IgD-negative memory B cell (primary cell): ENCODE results near the gene PRKACG. TPM values are rescaled to one million over a fixed set of nuclear protein-coding genes. Genes with fewer than 3 reads are reported as not detected.
"Not testable (repeated sequence)": the region's sequence is repeated elsewhere in the genome, so short reads cannot be mapped to it uniquely, and the experiment has no call there.

ENCODE experiments used
- H3K27ac Mint-ChIP-seq, 3 donors: one replicate each; pipeline ENCODE4 v1.8.0; 2020 to 2022; ENCODE audit warnings: mild to moderate bottlenecking in 3 of 3, mixed read lengths in 3 of 3, moderate library complexity in 1 of 3
- H3K27me3 Mint-ChIP-seq: one replicate; pipeline ENCODE4 v1.8.0; 2021; ENCODE audit warnings: mixed read lengths
- H3K36me3 Mint-ChIP-seq: one replicate; pipeline ENCODE4 v1.8.0; 2020; ENCODE audit warnings: mild to moderate bottlenecking, mixed read lengths
- H3K4me1 Mint-ChIP-seq, 3 donors: one replicate each; pipeline ENCODE4 v1.8.0; 2020 to 2022; ENCODE audit warnings: mixed read lengths in 3 of 3, mild to moderate bottlenecking in 1 of 3
- H3K4me3 Mint-ChIP-seq, 4 donors: one replicate each; pipeline ENCODE4 v1.8.0; 2020 to 2022; ENCODE audit warnings: mild to moderate bottlenecking in 4 of 4, mixed read lengths in 4 of 4, moderate library complexity in 3 of 4
- H3K9me3 Mint-ChIP-seq, 3 donors: one replicate each; pipeline ENCODE4 v1.8.0; 2020 to 2021; ENCODE audit warnings: mixed read lengths in 3 of 3, mild to moderate bottlenecking in 1 of 3
- polyA plus RNA-seq: library from polyadenylated mRNA; unstranded; fragments of 300-500 nt; fragmentation: Illumina TruSeq; gene quantifications from one replicate; pipeline ENCODE4 v1.2.3, GENCODE V29; 2021

PRKACG gene
- polyA plus RNA-seq, 1 donor from 2014 or later = not detected

DNA sequence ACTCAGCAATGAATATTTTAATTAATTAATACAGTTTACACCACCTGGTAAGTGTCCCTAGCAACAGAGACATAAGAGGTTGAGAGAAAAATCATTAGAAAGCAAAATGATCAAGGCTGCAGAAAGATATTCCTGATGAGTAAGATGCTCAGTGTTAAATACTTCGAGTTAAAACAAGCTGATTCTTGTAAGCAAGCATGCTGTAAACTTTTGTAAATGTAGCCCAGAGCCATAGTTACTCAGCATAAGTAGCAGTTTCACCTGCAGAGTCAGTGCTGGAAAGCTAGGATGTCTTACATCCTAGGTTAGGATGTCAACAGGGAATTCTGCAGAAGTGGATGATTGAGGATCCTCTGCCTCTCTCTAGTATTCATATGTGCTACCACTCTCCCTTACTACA, 4.2 kb downstream of the PRKACG start:
- Mint-ChIP-seq H3K4me1 (peaks cover 7 to 12% (median 7%) of the 10 kb centered on the region in 3 donors), H3K4me3 (no peak overlapping the region), H3K9me3 (no peaks in the 10 kb centered on the region), H3K36me3 (peaks cover 2% of the 10 kb centered on the region), H3K27me3 (peaks cover 3% of the 10 kb centered on the region), H3K27ac (no peak overlapping the region)

GRCh38 chr9:69004836-69005235, 9.1 kb downstream of the PRKACG start:
- Mint-ChIP-seq H3K27me3 (no peaks in the 10 kb centered on the region), H3K36me3 (peaks cover 2% of the 10 kb centered on the region), H3K27ac (no peak overlapping the region), H3K9me3 (no peaks in the 10 kb centered on the region), H3K4me3 (no peak overlapping the region), H3K4me1 (no peaks in the 10 kb centered on the region)

DNA sequence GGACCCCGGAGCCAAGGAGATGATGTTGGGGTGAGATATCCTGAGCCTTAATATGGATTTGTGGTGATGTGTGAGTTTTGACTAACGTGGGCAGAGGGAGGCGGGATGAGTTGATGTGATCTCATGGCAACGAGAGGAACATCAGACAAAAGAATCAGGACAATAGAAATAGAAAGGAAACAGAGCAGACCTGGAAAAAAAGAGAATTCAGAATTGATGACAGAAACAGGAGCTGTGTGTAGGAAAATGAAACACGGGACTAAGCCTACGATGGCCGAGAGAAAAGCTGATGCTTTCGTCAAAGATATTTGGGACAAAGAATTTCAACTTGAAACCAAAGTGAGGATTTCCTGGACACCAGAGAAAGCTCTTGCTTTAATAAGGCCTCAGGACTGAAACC, 10.9 kb downstream of the PRKACG start:
- H3K36me3 Mint-ChIP-seq = peaks cover 2% of the 10 kb centered on the region
- no peaks in the 10 kb centered on the region for H3K27me3 Mint-ChIP-seq
- peak overlapping the region in 1 of 3 donors; percentile 71 for H3K27ac Mint-ChIP-seq
- H3K4me1 Mint-ChIP-seq = peaks cover 0 to 5% (median 4%) of the 10 kb centered on the region in 3 donors
- no peak overlapping the region for H3K4me3 Mint-ChIP-seq
- H3K9me3 Mint-ChIP-seq = no peaks in the 10 kb centered on the region

- H3K4me3 Mint-ChIP-seq = no peak overlapping the region
- H3K27me3 Mint-ChIP-seq = no peaks in the 10 kb centered on the region
- peaks cover 2% of the 10 kb centered on the region for H3K36me3 Mint-ChIP-seq
- no peaks in the 10 kb centered on the region for H3K9me3 Mint-ChIP-seq
- H3K27ac Mint-ChIP-seq = no peak overlapping the region
- peaks cover under 1 to 5% (median 5%) of the 10 kb centered on the region in 3 donors for H3K4me1 Mint-ChIP-seq
Measured at GRCh38 chr9:69001921-69002320, 12.0 kb downstream of the PRKACG start.

- Mint-ChIP-seq H3K4me3 (no peak overlapping the region), H3K9me3 (no peaks in the 10 kb centered on the region), H3K27ac (peak overlapping the region in 1 of 3 donors; percentile 50), H3K27me3 (no peaks in the 10 kb centered on the region), H3K36me3 (peaks cover 2% of the 10 kb centered on the region), H3K4me1 (peaks cover 11 to 13% (median 13%) of the 10 kb centered on the region in 3 donors)
Measured at GRCh38 chr9:68999393-69000105, 14.4 kb downstream of the PRKACG start.

DNA sequence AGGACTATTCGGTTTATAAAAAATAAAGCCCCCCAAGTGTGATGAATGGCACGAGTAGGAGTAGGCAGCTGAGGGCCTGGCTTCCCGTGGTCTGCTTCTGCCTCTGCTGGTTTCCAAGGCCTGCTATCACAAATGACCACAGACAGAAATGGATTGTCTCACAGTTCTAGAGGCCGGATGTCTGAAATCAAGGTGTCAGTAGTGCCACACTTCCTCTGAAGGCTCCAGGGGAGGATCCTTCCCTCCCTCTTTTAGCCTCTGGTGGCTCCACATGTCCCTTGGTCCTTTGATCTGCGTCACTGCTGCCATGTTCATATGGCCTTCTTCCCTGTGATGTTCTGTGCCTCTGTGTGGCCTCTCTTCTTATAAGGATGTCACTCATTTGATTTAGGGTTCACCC, 15.1 kb downstream of the PRKACG start:
- Mint-ChIP-seq H3K27me3 (no peaks in the 10 kb centered on the region), H3K9me3 (no peaks in the 10 kb centered on the region), H3K4me1 (peaks cover 11 to 13% (median 13%) of the 10 kb centered on the region in 3 donors), H3K4me3 (no peak overlapping the region), H3K27ac (no peak overlapping the region), H3K36me3 (peaks cover 2% of the 10 kb centered on the region)

GRCh38 chr9:68998385-68998784, 15.5 kb downstream of the PRKACG start:
- Mint-ChIP-seq H3K36me3 (peaks cover 4% of the 10 kb centered on the region), H3K9me3 (no peaks in the 10 kb centered on the region), H3K27ac (peak overlapping the region in 2 of 3 donors; percentile 34 to 57), H3K4me3 (no peak overlapping the region), H3K4me1 (peaks cover 11 to 13% (median 13%) of the 10 kb centered on the region in 3 donors), H3K27me3 (no peaks in the 10 kb centered on the region)

DNA sequence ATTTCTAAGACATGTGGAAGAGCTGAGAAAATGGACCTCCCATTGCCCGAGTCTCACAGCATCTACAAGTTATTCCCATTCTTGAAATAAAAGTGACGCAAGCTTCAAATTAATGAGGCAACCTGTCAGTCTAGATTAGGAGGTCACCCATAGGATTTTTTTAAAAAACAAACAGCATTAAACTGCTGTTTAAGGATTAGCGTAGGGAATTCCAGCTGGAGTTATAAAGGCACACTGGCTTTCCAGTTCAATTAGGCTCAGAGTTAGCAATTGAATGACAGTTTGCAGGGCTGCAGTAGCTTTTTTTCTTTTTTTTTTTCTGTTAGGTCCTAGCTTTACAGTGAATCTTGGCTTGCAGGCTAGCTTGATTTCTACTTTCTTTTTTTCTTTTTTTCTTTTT, 16.2 kb downstream of the PRKACG start:
- Mint-ChIP-seq H3K4me3 (no peak overlapping the region), H3K36me3 (peaks cover 4% of the 10 kb centered on the region), H3K27ac (peak overlapping the region in 1 of 3 donors; percentile 47), H3K27me3 (no peaks in the 10 kb centered on the region), H3K9me3 (no peaks in the 10 kb centered on the region), H3K4me1 (peaks cover 11 to 16% (median 13%) of the 10 kb centered on the region in 3 donors)

- peak overlapping the region in 1 of 4 donors; percentile 25 for H3K4me3 Mint-ChIP-seq
- peak overlapping the region in 2 of 3 donors; percentile 6 to 48 for H3K27ac Mint-ChIP-seq
- H3K27me3 Mint-ChIP-seq = no peaks in the 10 kb centered on the region
- H3K36me3 Mint-ChIP-seq = peaks cover 4% of the 10 kb centered on the region
- no peaks in the 10 kb centered on the region for H3K9me3 Mint-ChIP-seq
- peaks cover 11 to 16% (median 13%) of the 10 kb centered on the region in 3 donors for H3K4me1 Mint-ChIP-seq
Measured at GRCh38 chr9:68996462-68996861, 17.5 kb downstream of the PRKACG start.

DNA sequence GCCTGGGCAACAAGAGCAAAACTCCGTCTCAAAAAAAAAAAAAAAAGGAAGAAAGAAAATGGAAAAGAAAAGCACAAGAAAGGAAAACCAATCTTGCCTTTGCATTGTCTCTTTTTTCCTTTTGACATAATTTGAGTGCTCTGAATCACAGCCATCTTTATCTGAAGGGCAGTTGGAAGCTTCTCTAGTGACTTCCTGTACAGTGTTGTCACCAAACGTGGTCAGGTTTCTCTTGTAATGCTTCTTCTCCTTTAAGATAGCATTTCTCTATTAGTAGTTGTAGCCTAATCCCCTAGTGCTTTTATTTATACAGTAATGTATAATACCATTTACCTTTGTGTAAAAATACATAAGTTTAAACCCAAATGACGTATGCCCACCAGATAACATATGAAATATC, 18.1 kb downstream of the PRKACG start:
- no peaks in the 10 kb centered on the region for H3K27me3 Mint-ChIP-seq
- H3K4me3 Mint-ChIP-seq = no peak overlapping the region
- H3K27ac Mint-ChIP-seq = no peak overlapping the region

GRCh38 chr9:68991457-68991856, 22.5 kb downstream of the PRKACG start:
- no peaks in the 10 kb centered on the region for H3K9me3 Mint-ChIP-seq
- H3K36me3 Mint-ChIP-seq = peaks cover 5% of the 10 kb centered on the region
- H3K4me3 Mint-ChIP-seq = peak overlapping the region in 1 of 4 donors; percentile 28
- H3K27me3 Mint-ChIP-seq = no peaks in the 10 kb centered on the region
- peaks cover 5 to 9% (median 8%) of the 10 kb centered on the region in 3 donors for H3K4me1 Mint-ChIP-seq
- H3K27ac Mint-ChIP-seq = no peak overlapping the region

More for the DNA sequence above, 18.1 kb downstream of the PRKACG start:
- H3K4me1 Mint-ChIP-seq = peaks cover 11 to 16% (median 13%) of the 10 kb centered on the region in 3 donors
- peaks cover 7% of the 10 kb centered on the region for H3K36me3 Mint-ChIP-seq
- no peaks in the 10 kb centered on the region for H3K9me3 Mint-ChIP-seq

- H3K4me3 Mint-ChIP-seq, H3K27me3 Mint-ChIP-seq: not testable (repeated sequence)
Measured at GRCh38 chr9:68986949-68987348, 27.0 kb downstream of the PRKACG start.

GRCh38 chr9:68983522-68984424, 30.1 kb downstream of the PRKACG start:
- peaks cover 3 to 37% (median 9%) of the 10 kb centered on the region in 3 donors for H3K4me1 Mint-ChIP-seq
- H3K9me3 Mint-ChIP-seq = no peaks in the 10 kb centered on the region
- H3K4me3 Mint-ChIP-seq = no peak overlapping the region
- H3K27ac Mint-ChIP-seq = no peak overlapping the region
- no peaks in the 10 kb centered on the region for H3K27me3 Mint-ChIP-seq
- H3K36me3 Mint-ChIP-seq = peaks cover 3% of the 10 kb centered on the region

More at GRCh38 chr9:68986949-68987348, 27.0 kb downstream of the PRKACG start:
- peaks cover 3 to 13% (median 3%) of the 10 kb centered on the region in 3 donors for H3K4me1 Mint-ChIP-seq
- H3K9me3 Mint-ChIP-seq, H3K27ac Mint-ChIP-seq, H3K36me3 Mint-ChIP-seq: not testable (repeated sequence)

- peaks cover 5 to 43% (median 12%) of the 10 kb centered on the region in 3 donors for H3K4me1 Mint-ChIP-seq
Measured at GRCh38 chr9:68983008-68983411, 30.9 kb downstream of the PRKACG start.

DNA sequence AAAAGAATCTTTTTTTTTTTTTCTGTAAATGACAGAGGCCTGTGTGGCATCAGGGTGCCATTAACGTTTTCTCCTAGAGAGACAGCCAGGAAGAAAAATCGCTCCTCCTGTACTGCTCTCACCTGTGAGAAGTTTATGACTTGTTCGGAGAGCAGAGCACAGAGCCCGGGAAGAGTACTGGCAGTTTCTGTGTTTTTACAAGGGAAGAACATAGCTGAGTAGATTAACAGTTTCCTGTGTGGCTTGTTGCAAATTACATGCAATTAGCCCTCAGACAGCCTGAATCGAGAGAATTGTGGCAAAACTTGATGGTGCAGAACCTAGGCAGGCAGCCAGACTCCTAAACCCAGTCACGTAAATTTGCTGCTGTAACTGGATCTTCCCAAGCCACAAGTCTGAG, 32.1 kb downstream of the PRKACG start:
- Mint-ChIP-seq H3K4me1 (peaks cover 8 to 45% (median 13%) of the 10 kb centered on the region in 3 donors), H3K4me3 (no peak overlapping the region), H3K27me3 (no peaks in the 10 kb centered on the region)

More at GRCh38 chr9:68983008-68983411, 30.9 kb downstream of the PRKACG start:
- Mint-ChIP-seq H3K9me3 (no peaks in the 10 kb centered on the region), H3K36me3 (peaks cover 3% of the 10 kb centered on the region), H3K27me3 (no peaks in the 10 kb centered on the region), H3K27ac (no peak overlapping the region), H3K4me3 (no peak overlapping the region)

More for the DNA sequence above, 32.1 kb downstream of the PRKACG start:
- Mint-ChIP-seq H3K36me3 (peaks cover 3% of the 10 kb centered on the region), H3K27ac (peak overlapping the region in 1 of 3 donors; percentile 9), H3K9me3 (no peaks in the 10 kb centered on the region)
